ENCODE data around the gene ABCC1.
"Not testable (repeated sequence)": the region's sequence is repeated elsewhere in the genome, so short reads cannot be mapped to it uniquely, and the experiment has no call there.

Gene ABCC1

GRCh38 chr16:16166949-16167348, 217.5 kb downstream of the ABCC1 start:
- no peak for DNase-seq

- no peak for DNase-seq
These were observed 218.5 kb downstream of the ABCC1 start for GRCh38 chr16:16167927-16168326.

GRCh38 chr16:16168431-16168830, 219.0 kb downstream of the ABCC1 start:
- DNase-seq = no peak

GRCh38 chr16:16169615-16170014, 220.2 kb downstream of the ABCC1 start:
- no peak for DNase-seq

- no peak for DNase-seq
These were observed 222.0 kb downstream of the ABCC1 start for GRCh38 chr16:16171332-16171919.

- no peak for DNase-seq
These were observed 223.6 kb downstream of the ABCC1 start for GRCh38 chr16:16172991-16173390.

- DNase-seq = no peak
These were observed 225.9 kb downstream of the ABCC1 start for GRCh38 chr16:16175296-16175695.

- DNase-seq = no peak
These were observed 226.9 kb downstream of the ABCC1 start for GRCh38 chr16:16176328-16176727.

GRCh38 chr16:16178455-16179162, 229.2 kb downstream of the ABCC1 start:
- DNase-seq = no peak

- DNase-seq = not testable (repeated sequence)
These were observed 232.3 kb downstream of the ABCC1 start for GRCh38 chr16:16181748-16182147.

- DNase-seq = no peak
These were observed 233.5 kb downstream of the ABCC1 start for GRCh38 chr16:16182918-16183317.

GRCh38 chr16:16183562-16183961, 234.1 kb downstream of the ABCC1 start:
- DNase-seq = no peak

GRCh38 chr16:16184594-16184993, 235.2 kb downstream of the ABCC1 start:
- no peak for DNase-seq

- DNase-seq = no peak
These were observed 235.7 kb downstream of the ABCC1 start for GRCh38 chr16:16185095-16185494.

- no peak for DNase-seq
These were observed 237.4 kb downstream of the ABCC1 start for GRCh38 chr16:16186820-16187219.

- no peak for DNase-seq
These were observed 239.4 kb downstream of the ABCC1 start for GRCh38 chr16:16188827-16189226.

GRCh38 chr16:16189842-16190241, 240.4 kb downstream of the ABCC1 start:
- DNase-seq = no peak

- no peak for DNase-seq
These were observed 241.1 kb downstream of the ABCC1 start for GRCh38 chr16:16190546-16190945.

GRCh38 chr16:16190966-16191365, 241.6 kb downstream of the ABCC1 start:
- DNase-seq = not testable (repeated sequence)

- no peak for DNase-seq
These were observed 242.2 kb downstream of the ABCC1 start for GRCh38 chr16:16191493-16192167.

Measured in activated CD4-positive, alpha-beta T cell treated with anti-CD3 and anti-CD28 coated beads, Interleukin-2, Interleukin-6, amounts not matched to agents 100 ng/mL and 50 ng/mL, durations not matched to agents 16 hours and 8 hours (primary cell).